Smooth muscle cell of the umbilical artery (primary cell): ENCODE data around the gene LAMTOR3. TPM values are rescaled to one million over a fixed set of nuclear protein-coding genes. Genes with fewer than 3 reads are reported as not detected.

ENCODE experiments used
- total RNA-seq: library from RNA; depleted of rRNA; stranded (reverse); fragments of >200 nt; gene quantifications from 2 replicates; pipeline ENCODE4 v1.2.3, GENCODE V29; 2014

LAMTOR3 gene, protein sequence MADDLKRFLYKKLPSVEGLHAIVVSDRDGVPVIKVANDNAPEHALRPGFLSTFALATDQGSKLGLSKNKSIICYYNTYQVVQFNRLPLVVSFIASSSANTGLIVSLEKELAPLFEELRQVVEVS
- total RNA-seq, result 44.1 and 49.6 TPM in 2 replicates

DNA sequence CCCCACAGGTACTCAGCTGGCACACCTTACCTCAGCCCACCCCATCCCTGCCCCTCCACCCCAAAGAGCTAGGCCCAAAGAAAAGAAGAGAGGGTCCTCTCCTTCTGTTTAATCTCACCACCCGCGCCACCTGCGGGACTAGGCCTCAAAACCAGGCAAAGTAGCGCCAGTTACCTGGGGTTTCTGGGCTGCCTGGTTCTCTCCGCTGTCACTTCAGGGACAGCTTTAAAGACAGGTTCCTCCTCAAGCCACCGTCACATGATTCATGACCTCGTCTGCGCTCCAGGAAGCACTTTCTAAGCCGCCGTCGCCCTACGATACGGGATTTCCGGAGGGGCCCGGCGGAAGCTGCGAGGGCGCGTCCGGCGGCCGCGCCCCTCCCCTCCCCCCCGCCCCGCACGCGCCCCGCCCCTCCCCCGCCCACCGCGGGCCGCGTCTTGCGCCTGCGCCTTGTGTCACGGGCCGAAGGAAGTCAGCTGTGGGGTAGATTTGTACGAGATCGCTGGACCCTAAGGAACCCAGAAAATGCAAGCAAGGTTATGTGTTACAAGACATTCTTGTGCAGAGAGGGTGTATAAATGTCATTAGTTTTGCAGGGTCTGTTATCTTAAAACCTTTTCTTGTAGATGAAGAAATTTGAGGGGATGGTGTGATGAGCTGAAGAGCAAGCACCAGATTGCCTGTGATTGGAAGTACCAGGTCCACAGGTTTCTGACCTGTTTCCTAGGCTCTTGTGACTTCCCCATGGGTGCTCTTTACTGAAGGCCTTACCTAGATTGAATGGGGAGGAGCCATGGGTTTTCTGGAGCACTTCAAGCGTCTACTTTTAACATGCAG is at the start of gene LAMTOR3:
Gene LAMTOR3, minus strand, starts transcription at position 267 of the 837 bp plus-strand sequence. CDS start 464 bp downstream, outside the sequence.

Other genes with a start within 250 kb of the LAMTOR3 start
- gene C4orf54, start 236.6 kb downstream of the LAMTOR3 start, total RNA-seq, result under 0.01 TPM in 1 of 2 replicates, not detected in the other
- gene DAPP1, start 77.6 kb downstream of the LAMTOR3 start, total RNA-seq, result not detected in 2 replicates
- 45.3 and 48.4 TPM in 2 replicates for gene DNAJB14, start 52.2 kb upstream of the LAMTOR3 start, total RNA-seq
- gene H2AZ1, start 55.8 kb upstream of the LAMTOR3 start, total RNA-seq, result 174 and 179 TPM in 2 replicates